Fibroblast of skin of abdomen (primary cell): Measurements from ENCODE around the gene NFIB.

ENCODE experiments used
- DNase-seq: peaks from one replicate; pipeline ENCODE4 v3.0.0-alpha.2; 2013

Gene NFIB

DNA sequence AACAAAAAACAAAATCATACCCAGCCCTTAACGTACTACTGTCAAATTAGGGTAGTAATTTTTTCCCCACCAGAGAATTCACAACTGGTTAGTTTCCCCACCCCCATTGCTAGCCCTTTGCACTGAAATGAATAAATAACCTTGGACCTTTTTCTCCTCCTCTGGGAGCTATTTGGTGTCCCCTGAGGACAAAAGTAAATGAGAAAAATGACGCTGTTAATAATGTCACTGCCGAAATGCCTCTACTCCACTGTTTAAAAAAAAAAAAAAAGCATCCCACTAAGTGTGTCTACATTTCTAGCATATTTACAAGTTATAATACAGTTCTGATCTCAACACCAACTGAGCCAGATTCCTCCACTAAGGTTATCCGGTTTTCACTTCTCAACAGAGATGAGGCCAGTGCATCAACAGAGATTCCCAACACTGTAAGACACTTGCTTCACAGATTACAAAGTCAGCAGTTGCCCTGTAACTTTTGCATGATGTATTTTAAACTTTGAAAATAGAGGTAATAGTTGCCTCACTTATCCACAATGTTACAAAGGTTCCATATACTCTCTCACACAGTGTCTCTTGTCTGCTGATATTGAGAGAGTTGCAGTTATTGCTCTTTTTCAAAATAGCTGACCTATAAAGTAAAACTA lies 5.1 kb upstream of the NFIB start:
- DNase-seq, result no peak

DNA sequence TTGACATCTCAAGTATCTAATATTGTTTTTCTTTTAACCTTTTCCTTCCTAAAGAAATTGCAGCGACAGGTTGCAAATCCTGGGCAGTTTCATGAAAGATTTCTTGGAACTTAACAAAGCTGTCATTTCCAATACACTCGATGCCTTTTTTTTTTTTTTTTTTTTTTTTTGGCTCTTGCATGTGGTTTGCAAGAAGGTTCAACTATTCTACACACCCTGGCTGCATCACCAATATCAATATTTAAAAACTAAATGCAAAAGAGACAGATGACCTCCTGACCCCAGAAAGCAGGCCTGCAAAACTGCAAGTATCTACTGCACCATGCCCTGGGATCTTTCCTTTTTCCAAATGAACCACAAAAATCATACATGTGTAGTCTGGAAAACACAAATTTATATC lies 4.4 kb upstream of the NFIB start:
- no peak for DNase-seq

DNA sequence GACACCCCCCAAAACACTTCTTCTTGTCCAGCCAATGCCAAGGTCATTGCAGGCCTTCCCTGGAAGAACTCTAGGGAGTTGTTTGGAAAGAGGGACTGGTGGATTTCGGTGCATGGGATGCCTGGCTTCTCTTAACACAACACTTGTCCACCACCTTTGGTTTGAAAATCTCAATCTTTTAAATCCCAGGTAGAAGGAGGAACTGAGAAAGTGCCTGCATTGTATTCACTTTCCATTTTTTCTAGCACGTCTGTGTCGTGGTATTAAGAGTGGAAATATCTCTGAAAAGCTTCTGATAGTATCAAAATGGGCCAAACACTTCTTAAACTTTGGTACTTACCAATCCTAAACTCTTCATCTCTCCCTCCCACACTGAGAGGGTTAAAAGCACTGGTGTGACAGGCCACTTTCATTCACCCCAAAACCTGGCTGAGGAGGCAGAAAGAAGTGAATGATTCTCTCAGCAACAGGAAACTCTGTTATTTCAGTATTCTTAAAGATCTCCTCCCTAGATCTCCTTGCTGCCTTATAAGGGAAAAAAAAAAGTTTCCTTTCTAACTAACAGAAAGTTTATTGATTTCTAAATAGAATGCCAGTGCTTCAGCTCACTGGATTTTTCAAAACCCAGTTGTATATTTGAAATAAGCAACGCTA lies 3.9 kb upstream of the NFIB start:
- no peak for DNase-seq

DNA sequence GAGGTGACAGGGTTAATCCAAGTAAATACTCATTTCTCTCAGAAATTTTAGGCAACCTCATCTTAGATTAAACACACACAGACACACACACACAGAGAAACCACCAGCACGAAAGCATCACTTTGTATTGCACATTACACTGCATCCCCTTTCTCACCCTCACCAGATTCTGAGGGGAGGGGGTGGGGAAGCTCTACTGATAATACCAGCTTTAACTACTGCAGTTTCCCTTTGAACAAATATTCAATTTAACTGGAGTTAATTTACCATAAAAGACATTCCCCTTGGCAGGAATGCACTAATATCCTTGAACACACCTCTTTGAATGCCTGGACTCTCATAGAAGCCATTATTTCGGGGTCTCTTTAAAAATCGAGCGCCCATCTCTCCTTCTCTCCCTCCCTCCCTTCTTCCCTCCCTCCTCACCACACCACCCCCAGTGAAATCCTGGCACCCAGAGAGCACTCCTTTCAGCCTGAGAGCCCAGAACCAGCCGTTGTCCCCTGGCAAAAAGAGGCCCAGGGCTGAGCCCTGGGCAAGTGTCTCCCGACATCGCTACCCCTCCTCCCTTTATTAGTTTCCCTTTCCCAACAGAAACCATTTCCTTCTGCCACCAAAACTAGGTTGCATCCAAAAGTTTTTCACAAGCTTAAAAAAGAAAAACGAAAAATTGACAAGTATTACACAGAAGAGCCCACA lies 2.8 kb upstream of the NFIB start:
- no peak for DNase-seq

DNA sequence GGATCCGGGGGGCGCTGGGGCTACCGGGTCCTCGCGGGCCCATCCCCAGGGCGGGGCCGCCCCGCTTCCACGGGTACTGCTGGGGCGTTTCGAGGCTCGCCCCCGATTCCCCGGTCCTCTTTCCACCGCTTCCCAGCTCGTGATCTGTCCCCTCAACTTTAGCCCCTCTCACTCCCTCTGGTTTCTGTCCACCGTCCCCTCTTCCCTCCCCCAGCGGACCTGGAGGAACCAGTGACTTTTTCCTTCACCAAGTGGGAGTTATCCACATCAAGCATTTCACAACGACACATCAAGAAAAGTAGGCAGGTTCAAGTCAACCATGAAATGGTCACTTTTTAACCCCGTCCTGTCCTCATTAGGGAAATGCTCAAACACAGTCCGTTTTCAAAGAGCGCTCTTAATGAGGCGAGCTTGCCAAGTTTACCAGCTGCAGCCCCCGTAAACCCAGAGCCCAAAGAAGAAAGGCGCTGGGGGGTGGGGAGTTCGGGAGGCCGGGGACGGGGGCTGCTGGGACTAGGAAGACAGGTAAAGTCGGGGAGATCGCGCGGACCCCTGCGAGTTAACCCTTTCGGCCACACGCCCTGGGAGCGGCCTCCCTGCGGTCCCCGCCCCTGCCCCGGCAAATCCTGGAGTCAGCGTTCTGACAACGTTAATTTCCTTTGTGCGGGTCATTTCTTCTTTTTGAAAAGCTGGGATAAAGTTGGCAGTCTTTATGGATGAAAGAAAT lies 2.1 kb upstream of the NFIB start:
- DNase-seq, result no peak

DNA sequence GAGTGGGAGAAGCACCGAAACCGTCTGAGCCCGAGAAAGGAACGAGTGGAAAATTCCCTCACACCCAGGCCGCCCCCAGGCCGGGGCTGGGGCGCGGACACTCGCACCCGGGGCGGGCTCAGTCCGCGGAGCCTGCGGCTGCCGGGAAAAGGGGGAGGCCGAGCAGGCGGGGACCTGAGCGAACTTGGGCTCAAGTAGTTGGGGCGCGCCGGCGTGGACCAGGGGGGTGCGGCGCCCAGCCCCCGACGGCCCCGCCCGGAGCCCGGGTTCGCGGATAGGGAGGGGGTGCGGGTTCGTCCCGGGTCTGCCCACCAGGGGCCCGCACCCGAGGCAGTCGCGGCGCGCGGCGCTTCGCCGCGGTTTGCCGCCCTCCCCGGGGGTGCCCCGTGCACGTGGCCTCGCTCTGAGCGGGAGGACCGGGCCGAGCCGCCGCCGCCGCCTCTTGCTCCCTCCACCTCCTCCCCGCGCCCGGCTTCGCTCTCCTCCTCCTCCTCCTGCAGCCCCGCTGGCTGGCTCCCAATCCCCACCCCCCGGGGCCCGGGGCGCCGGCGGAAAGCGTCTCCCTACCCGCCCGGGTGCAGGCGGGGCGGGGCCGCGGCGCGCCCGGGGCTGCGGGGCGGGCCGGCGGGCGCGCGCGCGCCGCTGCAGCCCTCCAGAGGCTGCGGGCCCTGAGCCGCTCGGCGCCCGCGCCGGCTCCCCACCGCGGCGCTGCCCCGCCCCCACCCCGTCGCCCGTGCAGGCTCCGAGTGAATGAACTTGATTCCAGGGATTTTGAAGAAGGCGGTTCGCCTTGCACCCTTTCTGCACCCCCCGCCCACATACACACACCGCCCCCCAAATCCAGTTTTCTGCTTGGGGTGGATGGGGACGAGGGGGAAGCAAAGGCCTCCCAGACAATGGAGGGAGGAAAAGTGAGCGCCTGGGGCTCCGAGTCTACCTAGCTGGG lies 1.3 kb upstream of the NFIB start:
- peak; percentile 81 for DNase-seq

DNA sequence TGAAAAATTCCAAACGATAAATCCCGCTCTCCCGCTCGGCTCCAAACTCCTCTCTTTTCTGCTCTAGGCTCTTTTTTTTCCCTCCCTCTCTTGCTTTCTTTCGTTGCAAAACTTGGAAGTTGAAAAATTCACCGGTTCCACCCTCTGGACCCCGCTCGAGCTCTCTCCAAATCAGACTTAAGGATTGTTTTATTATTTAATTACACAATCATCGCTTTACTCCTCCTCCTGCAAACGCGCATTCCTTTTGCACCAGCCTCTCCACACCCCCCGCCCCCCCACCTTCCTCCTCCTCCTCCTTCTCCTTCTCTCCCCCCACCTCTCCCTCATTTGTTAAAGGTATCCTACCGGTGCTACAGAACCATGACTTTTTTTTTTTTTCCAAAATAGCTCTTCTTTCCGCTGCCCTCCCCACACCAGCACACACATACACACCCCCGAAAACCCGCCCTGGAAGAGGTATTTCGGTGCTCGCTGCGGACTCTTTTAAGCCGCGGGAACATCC lies 535 bp upstream of the NFIB start:
- DNase-seq, result peak; percentile 82

DNA sequence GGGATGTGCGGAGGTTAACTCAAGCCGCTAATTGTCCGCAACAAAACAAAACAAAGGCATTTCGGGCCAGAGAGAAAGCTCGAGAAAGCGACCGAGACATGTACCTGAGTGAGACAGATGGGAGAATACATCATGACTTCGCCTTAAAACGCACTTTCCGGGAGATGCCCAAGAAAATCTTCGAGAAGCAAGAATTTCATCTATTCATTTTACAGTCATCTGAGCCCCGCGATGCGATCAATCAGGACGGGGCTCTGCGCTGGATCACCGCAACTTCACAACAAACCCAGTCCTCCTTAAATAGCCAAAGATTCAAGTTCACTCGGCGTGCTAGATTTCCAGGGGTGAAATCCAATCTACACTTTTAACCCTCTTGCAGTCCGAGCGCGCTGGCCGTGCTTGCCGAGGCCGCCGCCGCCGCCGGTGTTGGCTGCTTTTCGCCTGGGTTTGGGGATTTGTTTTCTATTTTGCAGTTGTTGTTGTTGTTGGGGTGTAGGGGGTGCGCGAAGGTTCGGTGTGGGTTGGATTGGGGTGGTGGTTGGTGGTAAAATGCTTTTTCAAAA lies 482 bp downstream of the NFIB start:
- DNase-seq, result peak; percentile 32

DNA sequence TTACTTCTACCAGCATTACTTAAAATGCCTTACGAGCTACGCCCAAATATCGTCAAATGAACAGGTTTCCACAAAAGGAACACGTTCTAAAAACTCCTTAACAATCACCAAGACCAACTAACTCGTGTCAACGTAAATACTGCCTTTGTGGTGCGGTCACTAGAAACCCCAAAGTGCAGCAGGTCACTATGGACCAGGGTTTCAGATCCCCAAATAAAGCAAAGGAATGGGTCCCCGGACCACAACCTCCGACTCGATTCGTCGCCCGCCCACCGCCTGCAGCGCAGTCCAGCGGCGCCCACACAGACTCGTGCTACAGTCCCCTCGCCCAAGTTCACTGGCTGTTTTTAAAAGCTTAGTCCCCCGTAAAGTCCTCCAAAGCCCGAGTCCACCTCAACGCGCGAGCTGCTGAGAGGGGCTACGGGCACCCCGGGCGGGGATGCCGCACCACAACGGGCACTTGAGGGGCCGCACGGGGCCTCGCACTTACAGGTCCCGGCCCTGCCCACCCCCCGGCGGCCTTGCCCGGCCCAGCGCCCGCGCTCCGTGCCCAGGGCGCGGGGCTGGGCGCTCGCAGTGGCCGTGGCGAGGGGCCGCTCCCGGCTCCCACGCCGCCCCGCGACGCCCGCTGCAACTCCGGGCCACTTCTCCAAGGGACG lies 1.1 kb downstream of the NFIB start:
- DNase-seq, result no peak

DNA sequence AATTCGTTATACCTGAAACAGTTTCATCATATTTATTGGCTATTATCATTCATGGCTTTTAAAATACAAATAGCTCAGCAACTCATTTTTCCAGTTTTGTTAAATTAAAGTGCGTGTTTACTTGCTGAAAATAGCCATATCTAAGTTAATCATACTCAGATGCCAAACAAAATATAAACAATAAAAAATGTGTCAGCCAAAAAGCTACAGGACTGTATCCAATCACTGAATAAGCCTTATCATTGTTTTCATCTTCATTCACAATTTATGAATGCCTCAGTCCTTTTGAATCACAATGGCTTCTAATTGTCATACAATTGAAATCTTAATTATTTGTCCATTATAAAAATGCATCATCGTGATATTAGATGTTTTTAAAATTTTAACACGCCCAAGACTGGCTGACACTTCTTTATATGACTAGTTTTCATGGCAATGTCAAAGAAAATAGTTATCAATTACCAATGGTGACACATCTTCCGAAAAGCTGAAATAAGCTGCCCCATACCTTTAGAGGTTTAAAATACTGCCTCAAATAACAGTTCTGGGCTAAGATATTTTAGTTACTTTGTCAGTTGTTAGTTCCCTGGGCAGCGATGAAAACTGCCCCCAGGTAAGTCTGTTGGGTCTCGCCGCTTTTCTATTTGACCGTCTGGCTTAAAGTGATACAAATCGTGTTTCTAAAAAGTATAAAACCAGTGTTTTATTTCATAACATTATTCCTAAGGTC lies 1.8 kb downstream of the NFIB start:
- DNase-seq, result no peak

DNA sequence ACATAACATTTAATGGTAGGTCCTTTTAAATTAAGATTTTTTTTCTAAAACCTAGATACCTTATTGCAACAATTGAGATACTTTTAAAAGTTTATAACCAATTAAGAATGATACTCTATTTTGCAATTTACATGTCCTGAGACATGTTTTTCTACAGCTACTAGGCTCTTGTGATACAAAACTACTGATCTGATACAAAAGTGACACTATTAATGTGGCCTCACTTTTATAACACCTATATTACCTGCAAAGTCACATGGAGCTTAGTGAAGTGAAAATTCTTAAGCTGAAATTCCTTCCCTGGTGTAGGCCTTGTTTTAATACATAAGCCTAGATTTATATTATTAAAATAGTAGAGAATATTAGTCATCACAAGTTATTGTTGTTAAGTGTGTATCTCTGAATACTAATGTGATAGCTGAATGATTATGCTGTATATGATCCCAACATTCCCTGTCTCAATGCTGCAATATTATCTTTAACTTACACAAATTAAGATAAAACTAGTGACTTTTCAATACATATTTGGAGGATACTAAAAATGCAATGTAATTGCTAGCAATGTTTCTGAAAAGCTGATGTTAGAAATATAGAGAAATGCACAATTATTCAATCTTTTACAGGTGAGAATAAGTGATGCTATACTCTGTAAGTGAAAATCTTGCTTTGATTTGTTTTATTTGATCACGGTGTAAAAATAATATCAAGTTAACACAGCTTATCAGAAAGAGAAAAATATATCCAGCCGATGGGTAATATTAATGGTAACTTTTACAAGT lies 2.6 kb downstream of the NFIB start:
- no peak for DNase-seq

DNA sequence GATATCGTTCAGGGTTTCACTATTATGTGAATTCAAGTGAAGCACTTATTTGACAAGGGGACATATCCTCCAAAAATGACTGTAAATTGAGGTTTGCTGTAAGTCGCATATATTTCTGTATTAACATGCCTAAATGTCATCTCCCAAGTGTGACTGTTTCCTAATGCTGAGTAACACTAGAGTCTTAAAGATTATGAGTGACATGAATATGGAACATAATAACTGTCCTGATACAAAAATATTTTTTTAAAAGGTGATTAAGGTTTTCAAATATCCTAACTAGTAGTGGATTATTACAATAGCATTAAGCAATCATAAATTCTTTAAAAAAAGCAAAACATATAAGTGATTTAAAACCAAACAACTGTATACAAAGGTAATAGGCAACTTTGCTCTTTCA lies 3.6 kb downstream of the NFIB start:
- DNase-seq, result no peak

DNA sequence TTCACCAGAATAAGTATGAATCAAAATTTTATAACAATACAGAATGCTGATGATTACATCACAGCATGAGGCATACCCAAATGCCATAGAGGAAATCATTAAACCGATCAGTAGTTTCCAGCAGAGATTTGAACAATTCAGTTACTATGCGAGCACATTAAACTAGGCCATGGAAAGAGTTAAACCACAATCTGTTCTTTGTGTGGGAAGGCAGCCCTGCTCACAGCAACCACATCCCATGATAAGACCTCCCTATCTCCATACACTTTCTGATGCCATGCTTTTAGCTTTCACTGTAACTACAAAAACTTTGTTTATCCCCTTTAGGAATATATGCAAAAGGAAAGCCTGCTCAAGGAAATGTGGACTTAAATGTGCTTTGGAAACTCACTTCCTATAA lies 4.5 kb downstream of the NFIB start:
- no peak for DNase-seq

DNA sequence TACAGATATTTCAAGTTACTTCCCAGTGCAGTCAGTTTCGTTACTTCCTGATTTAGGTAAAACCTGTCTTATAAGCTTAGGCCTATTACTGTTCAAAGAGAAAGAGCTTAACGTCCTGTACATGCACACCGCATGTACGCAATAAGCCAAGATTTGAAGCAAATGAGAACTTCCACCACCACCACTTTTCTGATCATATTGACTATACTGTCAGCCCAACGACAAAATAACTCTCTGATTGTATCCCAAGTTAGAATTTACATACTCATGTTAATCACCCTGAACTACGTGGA lies 5.1 kb downstream of the NFIB start:
- no peak for DNase-seq

DNA sequence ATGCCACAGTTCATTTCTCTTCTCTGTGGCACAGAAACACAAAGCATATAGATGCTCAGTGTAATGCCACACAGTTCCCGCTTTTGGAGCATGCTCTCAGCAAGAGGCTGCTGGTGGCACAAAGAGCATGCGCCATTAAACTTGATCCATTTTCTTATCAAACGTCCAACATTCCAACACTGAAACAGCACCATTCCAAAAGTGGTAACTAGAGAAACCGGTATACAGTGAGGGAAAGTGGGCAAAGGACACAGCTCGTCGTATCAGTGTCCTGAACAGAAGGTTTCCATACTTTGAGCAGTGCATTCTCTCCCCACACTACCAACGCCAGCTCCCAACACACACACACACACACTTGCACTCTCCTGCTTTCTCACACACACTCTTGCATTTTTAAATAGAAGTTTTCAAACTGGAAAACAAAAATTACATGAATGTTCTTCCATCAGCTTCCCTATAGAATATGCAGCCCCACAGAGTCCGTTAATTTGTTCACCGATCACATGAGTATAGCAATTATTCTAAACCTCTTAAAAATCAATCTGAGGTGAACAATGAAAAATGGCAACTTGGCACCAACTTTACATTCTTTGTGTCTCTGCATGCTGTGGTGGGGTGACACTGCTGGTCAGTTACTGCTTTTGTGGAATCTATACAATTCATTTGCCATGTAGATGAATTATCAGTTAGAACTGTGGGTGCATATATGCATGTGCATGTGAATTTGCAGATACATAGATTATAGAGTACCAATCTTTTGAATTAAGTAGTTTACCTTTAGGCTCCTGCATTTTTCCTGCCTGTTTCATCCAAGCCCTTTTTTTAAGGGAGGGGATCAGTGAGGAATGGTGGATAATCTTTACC lies 5.7 kb downstream of the NFIB start:
- no peak for DNase-seq

DNA sequence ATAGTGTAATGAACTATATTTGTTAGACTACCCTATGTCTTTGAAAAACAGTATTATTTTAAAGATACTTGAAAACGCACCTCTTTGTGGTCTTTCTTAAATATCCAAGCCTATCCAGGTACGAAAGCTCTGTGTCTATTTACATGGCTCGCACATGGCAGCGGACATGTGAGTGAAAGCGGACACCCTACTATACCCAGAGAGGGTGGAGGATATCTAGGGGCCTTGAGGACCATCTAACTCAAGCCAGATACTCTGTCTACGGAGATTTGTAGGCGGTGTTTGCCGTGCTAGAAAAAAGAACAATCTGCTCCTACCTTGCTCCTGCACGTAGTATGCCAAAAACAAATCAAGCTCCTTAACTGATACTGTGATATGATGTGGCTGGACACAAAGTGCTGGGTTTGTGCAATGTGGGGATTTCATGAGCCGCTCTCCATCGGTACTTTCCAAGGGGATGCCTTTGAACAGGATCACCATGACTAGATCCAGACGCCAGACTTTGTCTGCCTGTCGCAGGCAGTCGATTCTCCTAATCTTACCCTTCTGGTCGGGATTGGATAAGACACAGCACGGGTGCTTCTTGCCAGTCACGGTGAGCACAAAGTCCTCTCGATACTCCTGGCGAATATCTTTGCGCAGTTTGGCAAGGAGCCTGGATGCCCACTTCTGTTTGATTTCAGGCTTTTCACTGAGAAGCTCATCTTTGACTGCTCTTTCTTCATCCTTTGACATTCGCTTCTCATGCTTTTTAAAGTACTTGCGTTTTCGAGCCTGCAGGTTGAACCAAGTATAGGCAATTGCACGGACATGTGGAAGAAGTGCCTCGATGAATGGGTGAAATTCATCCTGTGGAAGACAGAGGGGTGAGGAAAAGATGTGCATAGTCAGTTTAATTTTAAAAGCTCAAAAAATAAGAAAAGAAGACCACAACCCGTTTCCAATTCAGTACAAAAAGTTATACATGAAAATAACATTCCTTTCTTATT lies 7.0 kb downstream of the NFIB start:
- DNase-seq, result no peak

DNA sequence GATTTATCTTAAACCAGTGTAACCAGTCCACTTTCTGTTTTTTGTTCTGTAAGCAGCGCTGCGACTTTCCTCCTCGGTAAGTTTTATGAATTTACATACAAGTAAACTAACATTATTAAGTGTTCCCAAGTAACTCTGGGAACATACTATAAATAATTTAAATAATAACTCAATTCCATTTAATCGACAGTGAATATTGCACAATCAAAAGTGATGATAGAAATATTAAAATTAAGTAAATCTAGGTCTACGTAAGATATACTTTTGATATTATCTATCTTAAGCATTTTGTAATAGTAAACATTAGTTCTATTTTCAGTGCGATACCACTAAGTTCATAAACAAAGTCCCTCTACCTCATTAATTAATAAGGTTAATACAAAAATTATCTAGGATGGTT lies 7.8 kb downstream of the NFIB start:
- DNase-seq, result no peak

DNA sequence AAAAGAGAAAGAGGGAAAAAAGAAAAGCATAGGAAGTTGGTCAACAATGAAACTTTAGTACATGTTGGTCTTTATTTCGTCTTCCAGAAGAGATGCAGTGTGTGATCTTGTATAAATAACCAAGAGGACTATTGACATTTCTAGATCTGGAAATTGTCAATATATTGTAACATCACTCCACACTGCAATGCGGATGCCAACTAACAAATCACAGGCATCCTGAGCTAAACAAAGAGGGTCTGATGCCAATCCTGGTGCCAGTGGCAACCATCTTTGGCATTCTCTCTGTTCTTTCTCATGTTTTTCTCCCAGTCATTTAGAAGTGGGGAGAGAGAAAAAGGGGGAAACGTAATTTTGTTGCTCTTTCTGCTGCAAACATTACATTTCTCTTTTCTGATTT lies 9.7 kb downstream of the NFIB start:
- no peak for DNase-seq
